K562 (cell line): ENCODE measurements around the gene KDM2A. TPM values are rescaled to one million over a fixed set of nuclear protein-coding genes. Genes with fewer than 3 reads are reported as not detected.

Experiments
- ATAC-seq: fragments of 200-7000 bp; cut with Tn5 transposase; 3 replicates; pipeline ENCODE4 v1.9.1; 2020; ENCODE audit warnings: moderate library complexity
- BruUV-seq: library from RNA; stranded (reverse); fragments of 400-500 nt; replicated peaks from 2 replicates; lab custom pipeline; 2021; lab: Mats Ljungman, UMichigan
- CTCF ChIA-PET: fragments of 300-600 bp; formaldehyde crosslinking; extraction: SDS; loops from one replicate; lab custom pipeline; 2021; ENCODE audit warnings: low intra/inter-chr PET ratio; lab: Yijun Ruan, JAX
- POLR2A ChIA-PET: fragments of 300-600, 350-650 bp; sonication (Branson Sonifier 250); formaldehyde crosslinking; extraction: SDS; loops from one replicate; lab custom pipeline; 2021; ENCODE audit warnings: antibody characterized with exemption, inconsistent platforms; lab: Yijun Ruan, JAX
- DNase-seq, 4 experiments: peaks; one replicate each; pipeline versions ENCODE4 v3.0.0 to v3.0.0-alpha.2; 2011 to 2018; ENCODE audit warnings: low spot score in 3 of 4, mixed read lengths in 3 of 4; ENCODE audit errors: extremely low read depth in 1 of 4
- FAIRE-seq: peaks from 2 replicates; lab custom pipeline; 2011; peaks lifted over from hg19 to GRCh38; lab: Jason Lieb, UNC
- H2AFZ ChIP-seq: 2 replicates; pipeline ENCODE4 v1.6.0; 2011; ENCODE audit warnings: low read depth, low read length, control low read depth, inconsistent platforms
- H3K27ac ChIP-seq: fragments of 200-600 bp; 3 replicates; pipeline ENCODE4 v1.8.0; 2011; ENCODE audit warnings: low read depth, mild to moderate bottlenecking, control low read depth, inconsistent platforms, low read length, moderate library complexity, mixed read lengths; ENCODE audit errors: extremely low read depth
- H3K27me3 ChIP-seq, 2 experiments: fragments of 300-600 bp in 1 of 2; 2 replicates in 1 of 2; 3 replicates in 1 of 2; pipeline versions ENCODE4 v1.6.0 to v1.8.0; 2011; ENCODE audit warnings: inconsistent platforms in 2 of 2, low read length in 2 of 2, mild to moderate bottlenecking in 1 of 2, mixed read lengths in 1 of 2, moderate library complexity in 1 of 2; ENCODE audit not compliant: control insufficient read depth in 2 of 2, insufficient read depth in 2 of 2
- H3K36me3 ChIP-seq: fragments of 300-600 bp; 3 replicates; pipeline ENCODE4 v1.8.0; 2011; ENCODE audit warnings: mild to moderate bottlenecking, low read length, inconsistent platforms; ENCODE audit not compliant: control insufficient read depth, insufficient read depth
- H3K4me1 ChIP-seq, 2 experiments: fragments of 200-600 bp in 1 of 2; replicated peaks in 1 of 2; 2 replicates in 1 of 2; 3 replicates in 1 of 2; pipeline versions ENCODE4 v1.5.1 to v1.8.0; 2011; ENCODE audit warnings: inconsistent platforms in 2 of 2, low read length in 2 of 2, mild to moderate bottlenecking in 1 of 2, mixed read lengths in 1 of 2, moderate library complexity in 1 of 2; ENCODE audit not compliant: control insufficient read depth in 2 of 2, insufficient read depth in 2 of 2
- H3K4me2 ChIP-seq: 2 replicates; pipeline ENCODE4 v1.6.1; 2011; ENCODE audit warnings: low read length, control low read depth, inconsistent platforms, mixed read lengths; ENCODE audit not compliant: insufficient read depth
- H3K4me3 ChIP-seq: fragments of 200-600 bp; sonication (generic), shearing (Covaris generic); 2 replicates; pipeline ENCODE4 v1.5.1; 2016; ENCODE audit warnings: control low read depth, inconsistent platforms
- H3K79me2 ChIP-seq: fragments of 200-600 bp; 3 replicates; pipeline ENCODE4 v1.8.0; 2011; ENCODE audit warnings: low read length, inconsistent platforms; ENCODE audit not compliant: control insufficient read depth, insufficient read depth
- H3K9ac ChIP-seq, 2 experiments: 2 replicates each; pipeline versions ENCODE4 v1.6.0 to v1.6.1; 2011; ENCODE audit warnings: low read depth in 2 of 2, low read length in 2 of 2, control low read depth in 1 of 2, inconsistent platforms in 1 of 2, mild to moderate bottlenecking in 1 of 2, mixed read lengths in 1 of 2; ENCODE audit not compliant: insufficient read depth in 1 of 2
- H3K9me1 ChIP-seq: one replicate; pipeline ENCODE4 v1.6.0; 2011; ENCODE audit warnings: inconsistent platforms, mild to moderate bottlenecking, low read length, moderate library complexity; ENCODE audit not compliant: control insufficient read depth, insufficient read depth
- H3K9me3 ChIP-seq: replicated peaks from 2 replicates; pipeline ENCODE4 v1.5.1; 2011; ENCODE audit warnings: low read depth, low read length, inconsistent platforms; ENCODE audit not compliant: control insufficient read depth, insufficient read depth
- H4K20me1 ChIP-seq: replicated peaks from 2 replicates; pipeline ENCODE4 v1.6.1; 2011; ENCODE audit warnings: low read length, inconsistent platforms, mixed read lengths; ENCODE audit not compliant: control insufficient read depth, insufficient read depth
- MYNN ChIP-seq, 2 experiments: sonication (generic); formaldehyde crosslinking in 1 of 2; IDR thresholded peaks; 2 replicates each; pipeline versions ENCODE4 v1.5.0 to v1.6.1; 2016 to 2020; ENCODE audit warnings: antibody characterized with exemption in 1 of 2, missing genetic modification reagents in 1 of 2
- SPI1 ChIP-seq: IDR thresholded peaks from 2 replicates; pipeline ENCODE4 v1.6.1; 2011; ENCODE audit warnings: low read depth, low read length, control low read depth, borderline replicate concordance
- WGBS: fragments of 100-300 bp; shearing (Covaris generic); methylation state at CpG from one replicate; pipeline ENCODE4 v1.1.6; 2016; ENCODE audit warnings: low coverage, mixed read lengths; ENCODE audit not compliant: insufficient coverage; ENCODE audit errors: missing lambda C conversion rate; 5-methylcytosine and 5-hydroxymethylcytosine counted together
- in situ Hi-C: fragments of 300-500 bp; cut with MboI; formaldehyde crosslinking; loops from 4 replicates; pipeline ENCODE4 v1.15.0; 2018; ENCODE audit warnings: inconsistent platforms, mixed read lengths
- intact Hi-C: fragments of 100-400 bp; cut with micrococcal nuclease; formaldehyde crosslinking; loops from 2 replicates; pipeline ENCODE4 v1.14.2; 2022
- polyA plus RNA-seq, 8 experiments: library from polyadenylated mRNA; depleted of rRNA in 4 of 8; stranded (reverse) in 5 of 8; unstranded in 3 of 8; fragments of >200 nt; fragmentation: Nextera tagmentation in 2 of 8; fragmentation: Illumina TruSeq in 1 of 8; extraction: Ambion mirVana in 2 of 8; extraction: Trizol in 1 of 8; gene quantifications; 2 replicates each; pipeline versions ENCODE4 v1.2.1 to v1.2.3, GENCODE V29; 2011 to 2014; ENCODE audit warnings: inconsistent platforms in 1 of 8, missing spikeins in 1 of 8
- total RNA-seq, 7 experiments: library from RNA; depleted of rRNA in 6 of 7; stranded (reverse); fragments of >200 nt in 6 of 7; fragmentation: Illumina TruSeq in 2 of 7; extraction: Trizol in 2 of 7; gene quantifications; 2 replicates each; pipeline versions ENCODE4 v1.2.1 to v1.2.3, GENCODE V29; 2011 to 2021; ENCODE audit warnings: low replicate concordance in 1 of 7
- TF ChIP-seq, protein P1 (sequence below): sonication (generic); formaldehyde crosslinking; IDR thresholded peaks from 2 replicates; pipeline ENCODE4 v1.8.1; 2023; ENCODE audit warnings: mild to moderate bottlenecking, missing genetic modification reagents, moderate library complexity

The KDM2A gene
- total and polyA plus RNA-seq, 9 of the 15 experiments (the other 6 are each of a cell fraction or from before 2014, with no cell fraction given), result 5.0 to 39.3 (median 21.3) TPM

DNA sequence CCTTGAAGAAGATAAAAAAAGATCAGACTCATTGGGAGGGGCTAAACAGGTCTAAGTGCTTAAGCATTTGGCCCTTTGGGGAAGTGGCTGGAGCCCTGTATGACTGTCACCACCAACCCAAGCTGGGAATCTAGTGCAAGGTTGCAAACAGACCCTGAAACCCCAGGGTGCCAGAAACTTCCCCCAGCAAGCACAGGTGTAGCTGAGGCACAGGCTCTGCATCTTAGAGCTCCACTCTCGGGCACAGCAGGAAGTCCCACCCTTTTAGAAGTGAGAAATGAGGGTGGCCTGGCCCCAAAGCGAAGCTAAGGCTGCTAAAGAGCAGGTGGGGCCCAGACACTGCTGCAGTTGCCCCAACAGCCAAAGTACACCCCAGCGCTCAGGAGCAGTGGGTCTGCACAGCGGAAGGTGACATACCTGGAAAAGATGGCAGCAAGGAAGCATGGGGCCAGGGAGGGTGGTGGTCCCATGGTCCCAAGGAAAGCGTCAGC lies 5.8 kb upstream of the KDM2A start:
- POLR2A ChIA-PET, result interaction anchor here (0.7 to 1.0 kb wide), 2 partner anchors 13 to 58 kb away, joined by 3 to 4 read pairs; no protein-coding TSS in a partner anchor
- CTCF ChIA-PET, result interaction anchor here (0.5 kb wide), 1 partner anchor 83 kb away, joined by 3 read pairs; no protein-coding TSS in a partner anchor
- Histone ChIP-seq H3K4me2 (no peak overlapping the region), H3K4me3 (no peak overlapping the region), H3K27ac (no peak overlapping the region), H3K27me3 (no peaks in the 10 kb centered on the region), H3K36me3 (no peaks in the 10 kb centered on the region), H4K20me1 (no peaks in the 10 kb centered on the region), H3K9ac (peak overlapping the region in 1 of 2 experiments; percentile 85; a peak in 2 of 4 replicates), H3K9me1 (no peaks in the 10 kb centered on the region), H3K79me2 (no peaks in the 10 kb centered on the region), H3K4me1 (peaks cover 3 to 21% of the 10 kb centered on the region in 2 experiments; a peak in 4 of 5 replicates)
- in situ Hi-C loops (no loop called here), intact Hi-C loops (no loop called here)
- DNase-seq (no peak), FAIRE-seq (no peak), ATAC-seq (peak; percentile 68)
- BruUV-seq, result no TSS peak
- WGBS, result 60% methylated on average over 5 of the region's 5 CpGs
- TF ChIP-seq, protein P1, sequence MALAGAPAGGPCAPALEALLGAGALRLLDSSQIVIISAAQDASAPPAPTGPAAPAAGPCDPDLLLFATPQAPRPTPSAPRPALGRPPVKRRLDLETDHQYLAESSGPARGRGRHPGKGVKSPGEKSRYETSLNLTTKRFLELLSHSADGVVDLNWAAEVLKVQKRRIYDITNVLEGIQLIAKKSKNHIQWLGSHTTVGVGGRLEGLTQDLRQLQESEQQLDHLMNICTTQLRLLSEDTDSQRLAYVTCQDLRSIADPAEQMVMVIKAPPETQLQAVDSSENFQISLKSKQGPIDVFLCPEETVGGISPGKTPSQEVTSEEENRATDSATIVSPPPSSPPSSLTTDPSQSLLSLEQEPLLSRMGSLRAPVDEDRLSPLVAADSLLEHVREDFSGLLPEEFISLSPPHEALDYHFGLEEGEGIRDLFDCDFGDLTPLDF, result 0 out of 2 replicates have a peak, but pooled peaks have one; percentile 35
- TF ChIP-seq MYNN (IDR thresholded peaks at IDR 0.05), result no peak
- no peak for TF ChIP-seq MYNN (CRISPR knock-in tag; IDR thresholded peaks at IDR 0.05)
- TF ChIP-seq SPI1, result peak; percentile 87
- TF ChIP-seq, all 486 proteins: peak for 2
- Histone ChIP-seq H3K9me3 (no peaks in the 10 kb centered on the region), H2AFZ (no peak overlapping the region)
